HG02884 (cell line): ENCODE measurements around the gene NOL12.
"Not testable (repeated sequence)": the region's sequence is repeated elsewhere in the genome, so short reads cannot be mapped to it uniquely, and the experiment has no call there.

ENCODE experiments used
- ATAC-seq: cut with Tn5 transposase; IDR thresholded peaks from one replicate; pipeline ENCODE4 v1.9.1; 2021; ENCODE audit warnings: mild to moderate bottlenecking, moderate library complexity; ENCODE audit not compliant: unreplicated experiment

Gene NOL12, protein sequence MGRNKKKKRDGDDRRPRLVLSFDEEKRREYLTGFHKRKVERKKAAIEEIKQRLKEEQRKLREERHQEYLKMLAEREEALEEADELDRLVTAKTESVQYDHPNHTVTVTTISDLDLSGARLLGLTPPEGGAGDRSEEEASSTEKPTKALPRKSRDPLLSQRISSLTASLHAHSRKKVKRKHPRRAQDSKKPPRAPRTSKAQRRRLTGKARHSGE

GRCh38 chr22:37686002-37686982, at the start of gene NOL12:
Gene NOL12 (plus strand): TSS chr22:37686343. CDS start chr22:37686393, 50 bp downstream.
- ATAC-seq: peak; percentile 70

DNA sequence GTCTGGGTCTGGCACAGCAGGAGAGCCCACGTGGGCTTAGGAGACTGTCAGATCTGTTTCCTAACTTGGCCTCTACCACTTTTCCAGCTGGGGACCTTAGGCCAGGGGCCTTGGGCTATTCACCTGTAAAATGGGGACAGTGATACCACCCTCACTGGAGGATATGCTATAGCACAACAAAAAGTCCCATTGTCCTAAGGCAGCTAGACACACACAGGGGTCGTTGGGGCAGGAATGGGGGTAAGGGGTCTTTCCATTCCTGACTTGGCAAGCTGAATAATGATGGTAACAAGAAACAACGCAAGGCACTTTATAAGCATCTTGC, 49.2 kb upstream of the NOL12 start:
- ATAC-seq: no peak

GRCh38 chr22:37638391-37639069, 47.6 kb upstream of the NOL12 start:
- no peak for ATAC-seq

DNA sequence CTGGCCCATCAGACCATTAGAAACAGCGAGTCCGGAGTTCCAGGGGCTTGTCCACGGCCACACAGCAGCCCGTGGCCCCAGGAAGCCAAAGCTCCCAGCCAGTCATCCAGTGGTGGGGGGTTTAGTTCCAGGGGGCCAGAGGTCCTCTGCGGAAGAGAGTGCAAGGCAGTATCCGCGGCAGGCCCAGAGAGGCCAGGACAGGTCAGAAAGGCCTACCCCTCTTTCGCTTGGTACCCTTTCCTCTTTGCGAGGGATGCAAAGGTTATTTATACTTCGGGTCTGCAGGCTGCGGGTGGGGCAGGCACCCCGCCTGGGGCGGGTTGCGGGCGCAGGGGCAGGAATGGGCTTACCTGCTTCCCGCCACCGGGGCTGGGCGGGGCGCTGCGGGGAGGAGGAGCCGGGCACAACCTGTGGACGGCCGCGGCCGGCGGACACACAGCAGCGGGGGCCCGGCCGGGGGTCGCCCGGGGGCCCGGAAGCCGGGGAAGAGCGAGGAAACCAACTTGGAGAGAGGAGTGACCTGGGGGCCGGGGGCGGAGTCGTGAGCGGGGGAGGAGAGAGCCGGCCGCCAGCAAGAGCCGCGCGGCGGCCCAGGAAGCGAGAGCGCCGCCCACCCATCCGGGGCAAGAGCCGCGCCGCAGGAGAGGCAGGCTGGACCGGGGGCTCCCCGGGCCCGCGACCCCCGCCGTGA, 46.9 kb upstream of the NOL12 start, which contains the start of gene SH3BP1:
Gene SH3BP1 (plus strand): TSS at position 600 of the 691 bp plus-strand sequence. CDS start 119 bp downstream, outside the sequence.
- no peak for ATAC-seq

DNA sequence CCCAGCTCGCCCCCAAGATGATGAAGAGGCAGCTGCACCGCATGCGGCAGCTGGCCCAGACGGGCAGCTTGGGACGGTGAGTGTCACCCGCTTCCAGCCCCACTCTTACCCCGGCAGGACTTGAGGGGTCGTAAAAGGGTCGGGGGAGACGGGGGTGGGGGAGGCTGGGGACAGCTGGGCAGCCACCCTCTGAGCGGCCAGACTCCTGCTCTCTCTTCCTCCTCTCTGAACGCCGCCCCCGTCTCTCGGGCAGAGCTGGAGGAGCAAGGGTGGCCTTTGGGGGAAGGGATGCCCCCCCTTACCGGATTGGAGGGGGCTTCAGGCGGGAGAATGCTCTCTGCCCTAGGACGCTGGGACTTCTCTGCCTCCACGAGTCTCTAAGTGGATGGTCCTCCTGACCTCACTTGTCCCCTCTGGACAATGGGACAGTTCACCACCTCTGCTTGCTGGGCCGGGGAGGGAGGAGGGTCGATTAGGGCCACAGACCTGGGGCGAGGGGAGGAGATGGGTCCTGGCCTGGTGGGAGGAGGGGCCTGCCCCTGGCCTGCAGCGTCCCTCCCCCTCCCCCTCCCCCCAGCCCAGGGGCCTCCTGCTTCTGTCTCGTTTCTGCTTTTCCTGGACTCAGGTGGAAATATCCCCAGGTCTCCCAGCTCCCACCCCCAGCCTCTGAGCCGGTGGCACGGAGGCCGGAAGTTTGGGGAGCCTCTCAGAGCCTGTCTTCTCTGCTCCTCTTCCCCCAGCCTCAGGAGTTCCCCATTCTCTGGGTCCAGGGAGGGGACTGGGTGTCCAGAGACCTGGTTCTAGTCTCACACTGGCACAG, 46.2 kb upstream of the NOL12 start:
- no peak for ATAC-seq

DNA sequence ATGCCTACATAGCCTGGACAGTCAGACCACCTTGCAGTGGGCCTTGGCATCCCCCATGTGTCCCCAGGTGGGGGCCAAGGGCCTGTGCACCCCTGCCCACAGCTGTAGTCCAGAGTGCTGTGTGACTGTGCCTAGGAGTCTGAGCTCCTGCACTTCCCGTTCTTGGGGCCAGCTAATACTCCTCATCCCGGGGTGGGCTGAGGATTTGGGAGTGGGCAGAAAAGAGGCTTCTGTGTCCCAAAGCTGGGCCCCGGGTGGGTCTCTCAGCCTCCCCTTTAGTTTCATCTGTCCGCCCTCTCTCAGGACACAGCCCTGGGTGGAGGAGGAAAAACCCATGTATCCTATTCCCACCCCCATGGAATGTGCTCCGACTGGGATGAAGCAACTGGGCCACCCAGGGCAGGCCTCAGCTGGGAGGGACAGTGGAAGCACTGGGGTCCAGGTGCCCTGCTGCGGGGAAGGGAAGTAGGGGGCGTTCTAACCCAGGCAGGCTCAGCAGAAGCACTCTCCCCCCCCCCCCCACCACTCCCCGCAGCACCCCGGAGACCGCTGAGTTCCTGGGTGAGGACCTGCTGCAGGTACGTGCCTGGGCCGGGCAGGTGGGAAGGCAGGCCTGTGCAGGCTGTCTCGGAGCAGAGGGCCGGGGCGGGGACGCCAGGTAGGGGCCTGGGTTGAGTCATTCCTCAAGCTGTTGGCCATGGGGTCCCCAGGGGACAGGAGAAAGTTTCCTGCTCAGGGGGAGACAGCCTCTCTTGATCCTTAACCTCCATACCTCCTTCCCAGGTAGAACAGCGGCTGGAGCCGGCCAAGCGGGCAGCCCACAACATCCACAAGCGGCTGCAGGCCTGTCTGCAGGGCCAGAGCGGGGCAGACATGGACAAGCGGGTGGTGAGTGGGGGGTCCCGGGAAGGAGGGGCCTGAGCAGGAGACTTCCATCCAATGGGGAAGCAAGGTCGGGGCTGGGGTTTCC, 45.3 kb upstream of the NOL12 start:
- no peak for ATAC-seq

- ATAC-seq: no peak
Observed at GRCh38 chr22:37641561-37641949, 44.6 kb upstream of the NOL12 start.

GRCh38 chr22:37643225-37643847, 42.8 kb upstream of the NOL12 start:
- no peak for ATAC-seq

GRCh38 chr22:37647317-37647716, 38.8 kb upstream of the NOL12 start:
- no peak for ATAC-seq

GRCh38 chr22:37647928-37648327, 38.2 kb upstream of the NOL12 start:
- no peak for ATAC-seq

GRCh38 chr22:37650463-37651136, 35.5 kb upstream of the NOL12 start:
- ATAC-seq: no peak

DNA sequence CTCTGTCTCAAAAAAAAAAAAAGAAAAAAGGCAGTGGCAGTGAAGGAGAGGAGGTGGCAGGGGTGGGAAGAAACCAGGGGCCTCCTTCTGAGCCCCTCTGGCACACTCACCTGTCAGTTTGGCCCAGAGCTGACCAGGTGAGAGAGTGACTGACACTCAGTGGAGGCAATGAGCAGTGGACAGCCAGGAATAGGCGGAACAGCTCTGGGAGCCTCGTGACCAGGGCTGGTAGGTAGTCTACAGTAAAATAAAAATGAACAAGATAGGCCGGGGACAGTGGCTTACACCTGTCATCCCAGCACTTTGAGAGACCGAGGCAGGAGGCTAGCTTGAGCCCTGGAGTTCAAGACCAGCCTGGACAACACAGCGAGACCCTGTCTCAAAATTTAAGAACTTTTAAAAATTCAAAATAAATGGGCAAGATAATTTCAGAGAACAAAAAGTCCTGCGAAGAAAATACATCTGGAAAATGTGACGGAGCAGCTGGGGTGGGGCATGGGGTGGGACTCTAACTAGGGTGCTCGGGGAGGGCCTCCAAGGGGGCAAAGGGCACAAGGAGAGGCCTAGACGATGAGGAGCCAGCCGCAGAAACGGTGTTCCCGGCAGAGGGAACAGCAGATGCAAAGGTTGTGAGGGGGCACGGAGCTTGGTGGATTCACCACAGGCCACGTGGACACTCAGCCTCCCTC, 31.4 kb upstream of the NOL12 start:
- no peak for ATAC-seq

- ATAC-seq: no peak
Observed at GRCh38 chr22:37655252-37655563, 30.9 kb upstream of the NOL12 start.

GRCh38 chr22:37656583-37656982, 29.6 kb upstream of the NOL12 start:
- ATAC-seq: not testable (repeated sequence)

DNA sequence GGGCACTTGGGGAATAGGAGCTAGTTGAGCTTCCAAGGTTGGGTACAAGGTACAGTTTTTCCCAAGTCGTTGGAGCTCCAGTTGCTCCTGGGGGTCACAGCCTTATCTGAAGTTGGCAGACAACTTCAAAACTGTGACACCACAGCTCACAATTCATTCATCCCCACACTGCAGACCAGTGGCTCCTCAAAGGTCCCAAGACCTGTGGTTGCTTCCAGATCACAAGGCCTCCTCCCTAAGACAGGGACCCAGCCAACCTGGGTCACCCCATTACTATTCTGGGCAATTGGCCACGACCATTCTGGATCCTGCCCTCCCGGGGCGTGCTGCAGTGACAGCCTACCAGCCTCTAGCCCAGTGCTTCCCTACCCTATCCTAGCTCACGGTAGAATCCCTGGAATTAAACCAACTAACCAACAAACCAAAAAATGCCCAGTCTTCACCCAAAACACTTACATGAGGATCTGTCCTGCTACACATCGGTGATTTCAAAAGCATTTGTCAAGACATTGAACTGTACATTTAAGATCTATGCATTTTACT, 28.5 kb upstream of the NOL12 start:
- ATAC-seq: no peak

- ATAC-seq: peak; percentile 75
Observed at GRCh38 chr22:37658133-37659065, 27.7 kb upstream of the NOL12 start, which contains the start of gene PDXP. Gene PDXP (plus strand): TSS chr22:37658723. CDS start chr22:37658783, 60 bp downstream.
